ENCODE data around the gene VPS8. TPM values are rescaled to one million over a fixed set of nuclear protein-coding genes. Genes with fewer than 3 reads are reported as not detected.

VPS8 gene
- total and polyA plus RNA-seq, 9 of the 15 experiments (the other 6 are each of a cell fraction or from before 2014, with no cell fraction given), result 7.2 to 41.0 (median 28.3) TPM

GRCh38 chr3:184791171-184791570 lies 20.8 kb upstream of the VPS8 start:
- 0% methylated on average over 3 of the region's 3 CpGs for WGBS (ENCODE audit: insufficient coverage, low coverage, missing lambda C conversion rate)
- H3K27me3 ChIP-seq (ENCODE audit: control insufficient read depth in 2 of 2, insufficient read depth in 2 of 2, low read length in 2 of 2), result peaks cover 40 to 66% of the 10 kb centered on the region in 2 experiments
- ATAC-seq (no peak), DNase-seq (ENCODE audit: extremely low read depth in 1 of 4, low spot score in 3 of 4) (no peak), FAIRE-seq (no peak)
- H3K79me2 ChIP-seq (ENCODE audit: control insufficient read depth, insufficient read depth, low read length), result no peaks in the 10 kb centered on the region
- no peaks in the 10 kb centered on the region for H4K20me1 ChIP-seq (replicated peaks; ENCODE audit: control insufficient read depth, insufficient read depth, low read length)
- intact Hi-C loops (cut with micrococcal nuclease), result no loop called here
- no TSS peak for BruUV-seq (replicated peaks)
- POLR2A ChIA-PET, result no interaction called here
- in situ Hi-C loops (cut with MboI), result loop anchor here (25.0 kb wide), 1 partner anchor 379 kb away; no protein-coding TSS in a partner anchor
- TF ChIP-seq NR2C2 (CRISPR knock-in tag; IDR thresholded peaks at IDR 0.05) (no peak), NR2C2 (tag; IDR thresholded peaks at IDR 0.05) (no peak), SOX6 (IDR thresholded peaks at IDR 0.05) (no peak), CBX2 (IDR thresholded peaks at IDR 0.05; ENCODE audit: insufficient read depth, low read length, poor library complexity, severe bottlenecking) (no peak), ZNF57 (CRISPR knock-in tag; IDR thresholded peaks at IDR 0.05) (no peak), RAD51 (IDR thresholded peaks at IDR 0.05; ENCODE audit: borderline replicate concordance, low read depth) (no peak), THRAP3 (IDR thresholded peaks at IDR 0.05; ENCODE audit: borderline replicate concordance) (no peak), NR3C1 (CRISPR knock-in tag; IDR thresholded peaks at IDR 0.05) (no peak), BDP1 (IDR thresholded peaks at IDR 0.05; ENCODE audit: insufficient read depth, insufficient read length) (no peak), CEBPZ (IDR thresholded peaks at IDR 0.05; ENCODE audit: borderline replicate concordance, low read depth, low read length) (no peak), ZNF24 (IDR thresholded peaks at IDR 0.05) (no peak), BCL6 (CRISPR knock-in tag; IDR thresholded peaks at IDR 0.05) (no peak)
- TF ChIP-seq, protein P1, sequence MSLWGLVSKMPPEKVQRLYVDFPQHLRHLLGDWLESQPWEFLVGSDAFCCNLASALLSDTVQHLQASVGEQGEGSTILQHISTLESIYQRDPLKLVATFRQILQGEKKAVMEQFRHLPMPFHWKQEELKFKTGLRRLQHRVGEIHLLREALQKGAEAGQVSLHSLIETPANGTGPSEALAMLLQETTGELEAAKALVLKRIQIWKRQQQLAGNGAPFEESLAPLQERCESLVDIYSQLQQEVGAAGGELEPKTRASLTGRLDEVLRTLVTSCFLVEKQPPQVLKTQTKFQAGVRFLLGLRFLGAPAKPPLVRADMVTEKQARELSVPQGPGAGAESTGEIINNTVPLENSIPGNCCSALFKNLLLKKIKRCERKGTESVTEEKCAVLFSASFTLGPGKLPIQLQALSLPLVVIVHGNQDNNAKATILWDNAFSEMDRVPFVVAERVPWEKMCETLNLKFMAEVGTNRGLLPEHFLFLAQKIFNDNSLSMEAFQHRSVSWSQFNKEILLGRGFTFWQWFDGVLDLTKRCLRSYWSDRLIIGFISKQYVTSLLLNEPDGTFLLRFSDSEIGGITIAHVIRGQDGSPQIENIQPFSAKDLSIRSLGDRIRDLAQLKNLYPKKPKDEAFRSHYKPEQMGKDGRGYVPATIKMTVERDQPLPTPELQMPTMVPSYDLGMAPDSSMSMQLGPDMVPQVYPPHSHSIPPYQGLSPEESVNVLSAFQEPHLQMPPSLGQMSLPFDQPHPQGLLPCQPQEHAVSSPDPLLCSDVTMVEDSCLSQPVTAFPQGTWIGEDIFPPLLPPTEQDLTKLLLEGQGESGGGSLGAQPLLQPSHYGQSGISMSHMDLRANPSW (CRISPR knock-in tag; IDR thresholded peaks at IDR 0.05), result no peak
- no peaks in the 10 kb centered on the region for H3K36me3 ChIP-seq (ENCODE audit: control insufficient read depth, insufficient read depth, low read length)
- H3K27ac ChIP-seq (ENCODE audit: extremely low read depth, low read depth, low read length), result no peak overlapping the region
- no peak overlapping the region for H3K9ac ChIP-seq (ENCODE audit: insufficient read depth in 1 of 2, low read depth in 2 of 2, low read length in 2 of 2)
- CTCF ChIA-PET (ENCODE audit: low intra/inter-chr PET ratio), result no interaction called here
- no peak overlapping the region for H3K4me3 ChIP-seq
- H3K4me1 ChIP-seq (replicated peaks in 1 of 2; ENCODE audit: control insufficient read depth in 2 of 2, insufficient read depth in 2 of 2, low read length in 2 of 2), result no peaks in the 10 kb centered on the region
- H3K4me2 ChIP-seq (ENCODE audit: insufficient read depth, low read length), result no peak overlapping the region
- H2AFZ ChIP-seq (ENCODE audit: low read depth, low read length), result no peak overlapping the region
- H3K9me3 ChIP-seq (replicated peaks; ENCODE audit: control insufficient read depth, insufficient read depth, low read depth, low read length), result no peaks in the 10 kb centered on the region
- no peaks in the 10 kb centered on the region for H3K9me1 ChIP-seq (ENCODE audit: control insufficient read depth, insufficient read depth, low read length)

All from K562 (cell line).